Mesothelial cell of epicardium (in vitro differentiated cells): Measurements from ENCODE around the gene MMP19. TPM values are rescaled to one million over a fixed set of nuclear protein-coding genes. Genes with fewer than 3 reads are reported as not detected.

Experiments
- DNase-seq, 2 experiments: peaks; one replicate each; pipeline ENCODE4 v3.0.0; 2021; ENCODE audit warnings: low spot score in 2 of 2; ENCODE audit not compliant: unreplicated experiment in 2 of 2
- H3K27ac Mint-ChIP-seq: 2 replicates; pipeline ENCODE4 v1.8.0; 2021; ENCODE audit warnings: mixed read lengths
- H3K27me3 Mint-ChIP-seq: 2 replicates; pipeline ENCODE4 v1.8.0; 2021; ENCODE audit warnings: low read depth, mixed read lengths
- H3K36me3 Mint-ChIP-seq: 2 replicates; pipeline ENCODE4 v1.8.0; 2021; ENCODE audit warnings: mixed read lengths
- H3K4me1 Mint-ChIP-seq: 2 replicates; pipeline ENCODE4 v1.8.0; 2021; ENCODE audit warnings: mixed read lengths
- H3K4me3 Mint-ChIP-seq: 2 replicates; pipeline ENCODE4 v1.8.0; 2021; ENCODE audit warnings: mild to moderate bottlenecking, moderate library complexity, mixed read lengths
- H3K9me3 Mint-ChIP-seq: 2 replicates; pipeline ENCODE4 v1.8.0; 2021; ENCODE audit warnings: mixed read lengths
- CTCF ChIP-seq: fragments of 200-600 bp; sonication (generic); IDR thresholded peaks from one replicate; pipeline ENCODE4 v1.5.0; 2021; ENCODE audit warnings: antibody characterized with exemption; ENCODE audit not compliant: unreplicated experiment
- total RNA-seq: library from RNA; stranded (reverse); gene quantifications from 3 replicates; pipeline ENCODE4 v1.2.1, GENCODE V29; 2021

MMP19 gene
- total RNA-seq, 1 donor from 2014 or later: 3.1 TPM

- Mint-ChIP-seq H3K27me3 (no peaks in the 10 kb centered on the region), H3K27ac (no peak within 1 kb of the TSS), H3K4me3 (no peak within 1 kb of the TSS), H3K36me3 (peaks cover 12% of the 10 kb centered on the region), H3K9me3 (no peaks in the 10 kb centered on the region), H3K4me1 (peaks cover 26% of the 10 kb centered on the region)
- TF ChIP-seq CTCF: no peak
- DNase-seq: peak; percentile 92 to 94
Measured at GRCh38 chr12:55817345-55818139, 25.2 kb downstream of the MMP19 start, which contains the start of the genes ORMDL2 and SARNP. ORMDL2 (plus strand) TSS chr12:55818041; CDS start chr12:55819000, 959 bp downstream. SARNP (minus strand) TSS chr12:55817724; CDS start chr12:55817701, 23 bp downstream.

DNA sequence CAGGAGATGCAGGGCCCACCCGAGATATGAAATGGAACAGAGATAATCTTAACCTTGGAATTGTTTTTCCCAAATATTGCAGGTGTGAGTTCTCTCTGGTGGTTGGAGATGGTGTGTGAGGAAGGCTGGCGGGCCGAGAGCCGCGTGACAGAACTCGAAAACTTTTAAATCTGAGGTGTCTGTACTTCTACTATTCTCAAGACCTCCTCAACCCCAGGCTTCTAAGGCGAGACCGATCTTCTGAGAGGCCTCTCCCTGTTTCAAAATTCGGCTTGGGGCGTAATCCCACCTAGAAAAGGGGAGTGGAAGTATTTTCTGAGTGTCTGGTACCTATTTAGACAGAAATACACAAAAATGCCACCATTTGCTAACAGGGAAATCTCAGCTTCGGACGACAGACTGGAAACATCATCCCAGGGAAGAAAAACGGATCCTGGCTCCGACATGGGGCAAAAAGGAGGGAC, 25.8 kb downstream of the MMP19 start:
- no peak overlapping the region for H3K27ac Mint-ChIP-seq
- H3K4me1 Mint-ChIP-seq: peaks cover 31% of the 10 kb centered on the region
- no peak for DNase-seq
- no peak for TF ChIP-seq CTCF
- peaks cover 8% of the 10 kb centered on the region for H3K36me3 Mint-ChIP-seq
- no peaks in the 10 kb centered on the region for H3K27me3 Mint-ChIP-seq
- H3K4me3 Mint-ChIP-seq: no peak overlapping the region
- no peaks in the 10 kb centered on the region for H3K9me3 Mint-ChIP-seq

GRCh38 chr12:55815473-55815872, 27.3 kb downstream of the MMP19 start:
- H3K9me3 Mint-ChIP-seq: no peaks in the 10 kb centered on the region
- no peaks in the 10 kb centered on the region for H3K27me3 Mint-ChIP-seq
- peak overlapping the region; percentile 10 for H3K4me3 Mint-ChIP-seq
- no peak overlapping the region for H3K27ac Mint-ChIP-seq
- H3K36me3 Mint-ChIP-seq: peaks cover 6% of the 10 kb centered on the region
- H3K4me1 Mint-ChIP-seq: peaks cover 35% of the 10 kb centered on the region
- DNase-seq: no peak
- TF ChIP-seq CTCF: no peak

DNA sequence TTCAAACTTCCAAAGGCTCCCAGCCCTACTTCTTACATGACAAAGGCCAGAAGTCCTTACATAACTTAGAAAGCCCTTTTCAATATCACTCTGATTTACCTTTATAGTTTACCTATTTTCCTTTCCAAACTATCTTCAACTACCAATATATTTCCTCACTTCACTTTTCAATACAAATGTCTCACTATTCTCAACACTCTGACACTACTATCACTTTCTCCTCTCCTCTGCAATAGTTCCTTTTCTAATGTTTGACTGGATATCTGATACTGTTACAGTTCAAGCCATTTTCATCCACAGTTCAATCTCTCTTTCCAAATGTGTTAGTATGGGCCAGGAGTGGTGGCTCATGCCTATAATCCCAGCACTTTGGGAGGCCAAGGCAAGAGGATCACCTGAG, 28.5 kb downstream of the MMP19 start:
- TF ChIP-seq CTCF: no peak
- H3K4me3 Mint-ChIP-seq: no peak overlapping the region
- H3K27ac Mint-ChIP-seq: no peak overlapping the region
- H3K4me1 Mint-ChIP-seq: peaks cover 34% of the 10 kb centered on the region
- H3K9me3 Mint-ChIP-seq: no peaks in the 10 kb centered on the region
- peaks cover 6% of the 10 kb centered on the region for H3K36me3 Mint-ChIP-seq
- H3K27me3 Mint-ChIP-seq: no peaks in the 10 kb centered on the region
- DNase-seq: no peak

- H3K9me3 Mint-ChIP-seq: no peaks in the 10 kb centered on the region
- no peak overlapping the region for H3K4me3 Mint-ChIP-seq
- peaks cover 6% of the 10 kb centered on the region for H3K36me3 Mint-ChIP-seq
- H3K27me3 Mint-ChIP-seq: no peaks in the 10 kb centered on the region
- DNase-seq: no peak
- peaks cover 25% of the 10 kb centered on the region for H3K4me1 Mint-ChIP-seq
- no peak for TF ChIP-seq CTCF
- peak overlapping the region; percentile 11 for H3K27ac Mint-ChIP-seq
Measured at GRCh38 chr12:55812088-55812487, 30.6 kb downstream of the MMP19 start.
